A549 (cell line): Measurements from ENCODE around the gene TPSAB1. TPM values are rescaled to one million over a fixed set of nuclear protein-coding genes. Genes with fewer than 3 reads are reported as not detected.

Source experiments
- ATAC-seq, 2 experiments: fragments of 200-7000 bp in 1 of 2; fragments of >200 bp in 1 of 2; cut with Nextera tagmentation in 1 of 2; cut with Tn5 transposase in 1 of 2; 3 replicates each; pipeline versions ENCODE4 v1.8.0 to v1.9.1; 2018 to 2020; ENCODE audit warnings: mild to moderate bottlenecking in 1 of 2, moderate library complexity in 1 of 2
- CTCF ChIA-PET: fragments of 300-600 bp; sonication (Branson Sonifier 250); formaldehyde crosslinking; extraction: SDS; loops from one replicate; lab custom pipeline; 2021; ENCODE audit warnings: antibody characterized with exemption, inconsistent platforms; lab: Yijun Ruan, JAX
- POLR2A ChIA-PET: fragments of 350-600 bp; formaldehyde crosslinking; extraction: SDS; loops from one replicate; lab custom pipeline; 2021; ENCODE audit warnings: antibody characterized with exemption, inconsistent platforms; lab: Yijun Ruan, JAX
- DNase-seq, 2 experiments: peaks; one replicate each; pipeline versions ENCODE4 v3.0.0 to v3.0.0-alpha.2; 2011 to 2016; ENCODE audit warnings: low read depth in 1 of 2, low spot score in 1 of 2
- FAIRE-seq: peaks from 2 replicates; lab custom pipeline; 2011; peaks lifted over from hg19 to GRCh38; lab: Jason Lieb, UNC
- H3K27ac ChIP-seq, 2 experiments: fragments of >200 bp; sonication (Bioruptor Twin); formaldehyde crosslinking; 3 replicates each; pipeline ENCODE4 v1.5.1; 2016 to 2017
- H3K4me1 ChIP-seq: fragments of >200 bp; sonication (Bioruptor Twin); formaldehyde crosslinking; 3 replicates; pipeline ENCODE4 v1.6.1; 2016
- H3K4me2 ChIP-seq: fragments of >200 bp; sonication (Bioruptor Twin); formaldehyde crosslinking; 3 replicates; pipeline ENCODE4 v1.6.1; 2016
- H3K4me3 ChIP-seq: fragments of >200 bp; sonication (Bioruptor Twin); formaldehyde crosslinking; 3 replicates; pipeline ENCODE4 v1.5.1; 2016
- H3K9me3 ChIP-seq: fragments of >200 bp; sonication (Bioruptor Twin); formaldehyde crosslinking; 3 replicates; pipeline ENCODE4 v1.6.1; 2016
- ATOH8 ChIP-seq: fragments of 250-450 bp; sonication (Bioruptor Pico); IDR thresholded peaks from 2 replicates; pipeline ENCODE4 v1.5.0; 2020; ENCODE audit warnings: low read depth, mild to moderate bottlenecking, moderate library complexity
- CHD4 ChIP-seq: fragments of 200-600 bp; sonication (generic); IDR thresholded peaks from 2 replicates; pipeline ENCODE4 v1.6.1; 2016; ENCODE audit warnings: antibody characterized with exemption, mild to moderate bottlenecking, borderline replicate concordance
- E2F6 ChIP-seq: IDR thresholded peaks from 2 replicates; pipeline ENCODE4 v1.6.1; 2012; ENCODE audit warnings: low read depth, borderline replicate concordance
- EHF ChIP-seq: fragments of 250-450 bp; sonication (Bioruptor Pico); IDR thresholded peaks from 2 replicates; pipeline ENCODE4 v1.5.0; 2020; ENCODE audit warnings: mild to moderate bottlenecking
- EHMT2 ChIP-seq: fragments of 200-600 bp; sonication (generic); IDR thresholded peaks from 2 replicates; pipeline ENCODE4 v1.6.1; 2016; ENCODE audit warnings: antibody characterized with exemption, low read depth, mild to moderate bottlenecking, moderate library complexity
- ELK1 ChIP-seq: fragments of 150-350 bp; IDR thresholded peaks from 2 replicates; pipeline ENCODE4 v1.6.1; 2014; ENCODE audit warnings: low read depth, mild to moderate bottlenecking, low read length
- EP300 ChIP-seq, 2 experiments: fragments of >200 bp; sonication (Bioruptor Twin); formaldehyde crosslinking; IDR thresholded peaks; 2 replicates in 1 of 2; 3 replicates in 1 of 2; pipeline ENCODE4 v1.6.1; 2016 to 2017
- FOSB ChIP-seq: fragments of 250-450 bp; sonication (Bioruptor Pico); IDR thresholded peaks from 2 replicates; pipeline ENCODE4 v1.5.0; 2020; ENCODE audit warnings: mild to moderate bottlenecking, moderate library complexity
- FOSL2 ChIP-seq, 2 experiments: fragments of 450-650 bp in 1 of 2; fragments of >200 bp in 1 of 2; sonication (Bioruptor Twin) in 1 of 2; formaldehyde crosslinking; IDR thresholded peaks; 2 replicates each; pipeline versions ENCODE4 v1.5.0 to v1.6.1; 2016 to 2020; ENCODE audit warnings: mild to moderate bottlenecking in 1 of 2, moderate library complexity in 1 of 2
- FOXS1 ChIP-seq: fragments of 250-450 bp; sonication (Bioruptor Pico); IDR thresholded peaks from 2 replicates; pipeline ENCODE4 v1.5.0; 2020; ENCODE audit warnings: mild to moderate bottlenecking, moderate library complexity
- HDAC2 ChIP-seq: fragments of 200-600 bp; sonication (generic); IDR thresholded peaks from 2 replicates; pipeline ENCODE4 v1.6.1; 2016
- HES2 ChIP-seq: fragments of >200 bp; sonication (Bioruptor Twin); formaldehyde crosslinking; IDR thresholded peaks from 2 replicates; pipeline ENCODE4 v1.6.1; 2016
- HEYL ChIP-seq: fragments of 250-450 bp; sonication (Bioruptor Pico); IDR thresholded peaks from 2 replicates; pipeline ENCODE4 v1.8.0; 2021; ENCODE audit warnings: mild to moderate bottlenecking, moderate library complexity
- HOXA7 ChIP-seq: fragments of 250-450 bp; sonication (Bioruptor Pico); IDR thresholded peaks from 2 replicates; pipeline ENCODE4 v1.5.0; 2020; ENCODE audit warnings: mild to moderate bottlenecking, moderate library complexity
- HOXB13 ChIP-seq: fragments of 250-450 bp; sonication (Bioruptor Pico); IDR thresholded peaks from 2 replicates; pipeline ENCODE4 v1.5.0; 2020; ENCODE audit warnings: low read depth, mild to moderate bottlenecking, moderate library complexity
- JUN ChIP-seq, 2 experiments: fragments of >200 bp; sonication (Bioruptor Twin); formaldehyde crosslinking; IDR thresholded peaks; 2 replicates in 1 of 2; 3 replicates in 1 of 2; pipeline ENCODE4 v1.6.1; 2016 to 2017
- KDM5A ChIP-seq: fragments of 200-600 bp; sonication (generic); IDR thresholded peaks from 2 replicates; pipeline ENCODE4 v1.6.1; 2016; ENCODE audit warnings: antibody characterized with exemption, mild to moderate bottlenecking
- MAX ChIP-seq: IDR thresholded peaks from 2 replicates; pipeline ENCODE4 v1.6.1; 2012
- MAZ ChIP-seq: fragments of 150-350 bp; IDR thresholded peaks from 2 replicates; pipeline ENCODE4 v1.6.1; 2014; ENCODE audit warnings: antibody characterized with exemption, low read depth, low read length, borderline replicate concordance
- MYC ChIP-seq: IDR thresholded peaks from 2 replicates; pipeline ENCODE4 v1.6.1; 2012; ENCODE audit warnings: mild to moderate bottlenecking, inconsistent platforms, low read length, improper control_type of control experiment, borderline replicate concordance
- POLR2A ChIP-seq: IDR thresholded peaks from 2 replicates; pipeline ENCODE4 v1.6.1; 2012; ENCODE audit warnings: mild to moderate bottlenecking, low read length
- RARB ChIP-seq: fragments of 250-450 bp; sonication (Bioruptor Pico); IDR thresholded peaks from 2 replicates; pipeline ENCODE4 v1.8.0; 2021; ENCODE audit warnings: mild to moderate bottlenecking, moderate library complexity
- RCOR1 ChIP-seq: fragments of 150-350 bp; IDR thresholded peaks from 2 replicates; pipeline ENCODE4 v1.6.1; 2014; ENCODE audit warnings: antibody characterized with exemption, low read length, low read depth
- RFX5 ChIP-seq: fragments of 450-650 bp; IDR thresholded peaks from 2 replicates; pipeline ENCODE4 v1.7.1; 2014; ENCODE audit warnings: antibody characterized with exemption, mild to moderate bottlenecking, moderate library complexity
- SMC3 ChIP-seq: fragments of >200 bp; sonication (Bioruptor Twin); formaldehyde crosslinking; IDR thresholded peaks from 3 replicates; pipeline ENCODE4 v1.6.1; 2018; ENCODE audit warnings: inconsistent platforms
- SREBF2 ChIP-seq: fragments of 450-650 bp; IDR thresholded peaks from 2 replicates; pipeline ENCODE4 v1.6.1; 2014; ENCODE audit warnings: mild to moderate bottlenecking, moderate library complexity
- USF2 ChIP-seq: fragments of 450-650 bp; IDR thresholded peaks from 2 replicates; pipeline ENCODE4 v1.6.1; 2014; ENCODE audit warnings: antibody characterized with exemption
- ZFP36 ChIP-seq: fragments of 450-650 bp; IDR thresholded peaks from 2 replicates; pipeline ENCODE4 v1.6.1; 2014; ENCODE audit warnings: borderline replicate concordance; ENCODE audit not compliant: partially characterized antibody
- ZNF302 ChIP-seq: fragments of 250-450 bp; sonication (Bioruptor Pico); IDR thresholded peaks from 2 replicates; pipeline ENCODE4 v1.9.0; 2021; ENCODE audit warnings: inconsistent platforms, mild to moderate bottlenecking, moderate library complexity
- WGBS: methylation state at CpG from one replicate; pipeline ENCODE4 v1.1.6; 2017; ENCODE audit errors: missing lambda C conversion rate; 5-methylcytosine and 5-hydroxymethylcytosine counted together
- polyA plus RNA-seq, 4 experiments: library from polyadenylated mRNA; depleted of rRNA in 3 of 4; stranded (reverse); fragments of >200 nt; fragmentation: RNase III in 1 of 4; extraction: RNeasy Plus Mini Kit Qiagen cat#74134 plus additional on column Dnase treatment in 1 of 4; gene quantifications; 2 replicates in 3 of 4; 3 replicates in 1 of 4; pipeline ENCODE4 v1.2.3, GENCODE V29; 2011 to 2017

TPSAB1 gene
- polyA plus RNA-seq, 2 of the 4 experiments (the other 2 are of a cell fraction), result not detected

- TF ChIP-seq ELK1, result no peak
- no peak for TF ChIP-seq MAX
Observed at GRCh38 chr16:1287982-1288670, 47.6 kb downstream of the TPSAB1 start (continued).

GRCh38 chr16:1288813-1289476, 48.4 kb downstream of the TPSAB1 start:
- FAIRE-seq, result no peak

GRCh38 chr16:1289477-1289866, 49.0 kb downstream of the TPSAB1 start:
- TF ChIP-seq EP300 (IDR thresholded peaks at IDR 0.05), result no peak
- no peak for TF ChIP-seq EHF
- no peak for TF ChIP-seq FOXS1 (CRISPR knock-in tag)
- TF ChIP-seq E2F6, result no peak
- TF ChIP-seq HOXA7 (CRISPR knock-in tag), result no peak
- TF ChIP-seq MYC, result no peak
- no peak for TF ChIP-seq ELK1
- no peak for TF ChIP-seq SREBF2
- TF ChIP-seq ATOH8 (CRISPR knock-in tag), result no peak
- TF ChIP-seq RARB (CRISPR knock-in tag), result no peak
- TF ChIP-seq USF2, result no peak
- no peak for TF ChIP-seq JUN (IDR thresholded peaks at IDR 0.05)
- no peak for TF ChIP-seq FOSL2 (IDR thresholded peaks at IDR 0.05)
- no peak for TF ChIP-seq FOSL2 (CRISPR knock-in tag; IDR thresholded peaks at IDR 0.05)
- no peak for TF ChIP-seq MAZ
- TF ChIP-seq ZNF302 (CRISPR knock-in tag), result no peak
- no peak for TF ChIP-seq HOXB13 (CRISPR knock-in tag)
- peaks cover 8% of the 10 kb centered on the region; the same call in 1 of the 3 replicates for H3K4me1 ChIP-seq
- no peak overlapping the region for H3K27ac ChIP-seq
- ChIA-PET POLR2A (no interaction called here), CTCF (interaction anchor here (0.9 to 3.2 kb wide), 4 partner anchors 11 to 184 kb away, joined by 3 to 20 read pairs (median 4); no protein-coding TSS in a partner anchor)
- peak overlapping the region; percentile 34; the same call in 1 of the 3 replicates for H3K4me2 ChIP-seq
- no peak overlapping the region for H3K4me3 ChIP-seq
- DNase-seq, result no peak
- 37% methylated on average over 7 of the region's 17 CpGs for WGBS
- no peak for FAIRE-seq
- ATAC-seq, result peak in 1 of 2 experiments; percentile 32; a peak in 2 of 6 replicates
- no peaks in the 10 kb centered on the region for H3K9me3 ChIP-seq

More at GRCh38 chr16:1288813-1289476, 48.4 kb downstream of the TPSAB1 start:
- ATAC-seq, result no peak
- TF ChIP-seq HDAC2, result no peak
- TF ChIP-seq MYC, result no peak
- TF ChIP-seq HES2, result no peak
- TF ChIP-seq RFX5, result no peak
- no peak for TF ChIP-seq FOSB (CRISPR knock-in tag)
- TF ChIP-seq EHF, result no peak
- no peak for TF ChIP-seq HOXA7 (CRISPR knock-in tag)
- no peak for TF ChIP-seq RCOR1
- no peak for TF ChIP-seq SREBF2
- no peak for TF ChIP-seq ZFP36
- no peak for TF ChIP-seq SMC3
- TF ChIP-seq HEYL (CRISPR knock-in tag), result no peak
- TF ChIP-seq CHD4, result no peak
- no peak for TF ChIP-seq POLR2A
- TF ChIP-seq EHMT2, result no peak
- no peak for TF ChIP-seq KDM5A
- no peak for TF ChIP-seq ELK1
- Histone ChIP-seq H3K4me2 (peak overlapping the region; percentile 34; the same call in 1 of the 3 replicates), H3K27ac (no peak overlapping the region), H3K9me3 (no peaks in the 10 kb centered on the region), H3K4me1 (peaks cover 8% of the 10 kb centered on the region; the same call in 1 of the 3 replicates), H3K4me3 (no peak overlapping the region)
- POLR2A ChIA-PET, result no interaction called here
- 55% methylated on average over 9 of the region's 20 CpGs for WGBS
- CTCF ChIA-PET, result interaction anchor here (0.9 to 3.2 kb wide), 4 partner anchors 11 to 183 kb away, joined by 3 to 20 read pairs (median 4); no protein-coding TSS in a partner anchor
- DNase-seq, result no peak
